ENCODE results near the gene DNAI1.

- no peak for TF ChIP-seq CTCF (IDR thresholded peaks at IDR 0.05)
- TF ChIP-seq HOXA7 (CRISPR knock-in tag; IDR thresholded peaks at IDR 0.05) = no peak
- TF ChIP-seq RAD21 (conservative IDR thresholded peaks at IDR 0.05 in 1 of 2, IDR thresholded peaks at IDR 0.05 in 1 of 2) = no peak
These were observed 18.9 kb downstream of the DNAI1 start for GRCh38 chr9:34477541-34477940.
